GM21619 (cell line): ENCODE data around the gene MED15.
"Not testable (repeated sequence)": the region's sequence is repeated elsewhere in the genome, so short reads cannot be mapped to it uniquely, and the experiment has no call there.

Source experiments
- ATAC-seq: cut with Tn5 transposase; IDR thresholded peaks from one replicate; pipeline ENCODE4 v1.9.1; 2021; ENCODE audit not compliant: unreplicated experiment

Gene MED15

GRCh38 chr22:20531154-20531403, 23.7 kb downstream of the MED15 start:
- no peak for ATAC-seq

GRCh38 chr22:20531404-20532201, 24.2 kb downstream of the MED15 start:
- ATAC-seq: no peak

GRCh38 chr22:20532256-20532993, 25.0 kb downstream of the MED15 start:
- no peak for ATAC-seq

GRCh38 chr22:20533095-20533878, 25.9 kb downstream of the MED15 start:
- no peak for ATAC-seq

GRCh38 chr22:20533879-20534265, 26.5 kb downstream of the MED15 start:
- no peak for ATAC-seq

- ATAC-seq: no peak
These were observed 29.3 kb downstream of the MED15 start for GRCh38 chr22:20536590-20537324.

GRCh38 chr22:20537325-20537756, 29.9 kb downstream of the MED15 start:
- ATAC-seq: no peak

GRCh38 chr22:20537983-20538382, 30.6 kb downstream of the MED15 start:
- no peak for ATAC-seq

GRCh38 chr22:20538875-20539274, 31.5 kb downstream of the MED15 start:
- ATAC-seq: not testable (repeated sequence)

- ATAC-seq: no peak
These were observed 34.6 kb downstream of the MED15 start for GRCh38 chr22:20542055-20542454.

GRCh38 chr22:20542736-20543135, 35.3 kb downstream of the MED15 start:
- no peak for ATAC-seq

GRCh38 chr22:20545318-20545634, 37.9 kb downstream of the MED15 start:
- not testable (repeated sequence) for ATAC-seq

GRCh38 chr22:20545681-20546521, 38.5 kb downstream of the MED15 start:
- no peak for ATAC-seq

GRCh38 chr22:20546541-20546950, 39.1 kb downstream of the MED15 start:
- no peak for ATAC-seq

- no peak for ATAC-seq
These were observed 39.6 kb downstream of the MED15 start for GRCh38 chr22:20547029-20547428.

GRCh38 chr22:20548806-20549205, 41.4 kb downstream of the MED15 start:
- ATAC-seq: no peak

- ATAC-seq: no peak
These were observed 41.9 kb downstream of the MED15 start for GRCh38 chr22:20549232-20549841.

GRCh38 chr22:20550057-20550817, 42.8 kb downstream of the MED15 start:
- no peak for ATAC-seq
